WTC11 (cell line): ENCODE results near the gene MEGF11. TPM values are rescaled to one million over a fixed set of nuclear protein-coding genes. Genes with fewer than 3 reads are reported as not detected.

ENCODE experiments used
- ATAC-seq: fragments of 200-7000 bp; cut with Tn5 transposase; 2 replicates; pipeline ENCODE4 v1.10.0; 2021; ENCODE audit warnings: mild to moderate bottlenecking, moderate library complexity
- CTCF ChIA-PET: fragments of 300-600 bp; sonication (Branson Sonifier 250); formaldehyde crosslinking; loops from one replicate; lab custom pipeline; 2021; ENCODE audit warnings: antibody characterized with exemption; lab: Charles Lee
- POLR2A ChIA-PET: fragments of 350-600 bp; sonication (Branson Sonifier 250); formaldehyde crosslinking; loops from one replicate; lab custom pipeline; 2021; ENCODE audit warnings: antibody characterized with exemption; lab: Charles Lee
- DNase-seq: peaks from one replicate; pipeline ENCODE4 v3.0.0; 2021; ENCODE audit warnings: low spot score
- H3K27ac Mint-ChIP-seq: 2 replicates; pipeline ENCODE4 v1.8.0; 2021; ENCODE audit warnings: mixed read lengths
- H3K27me3 Mint-ChIP-seq: 2 replicates; pipeline ENCODE4 v1.8.0; 2021; ENCODE audit warnings: low read depth, mild to moderate bottlenecking, moderate library complexity, mixed read lengths
- H3K36me3 Mint-ChIP-seq: 2 replicates; pipeline ENCODE4 v1.8.0; 2021; ENCODE audit warnings: mixed read lengths
- H3K4me1 Mint-ChIP-seq: 2 replicates; pipeline ENCODE4 v1.8.0; 2022; ENCODE audit warnings: mixed read lengths
- H3K4me3 Mint-ChIP-seq: 2 replicates; pipeline ENCODE4 v1.8.0; 2021; ENCODE audit warnings: mild to moderate bottlenecking, moderate library complexity, mixed read lengths
- H3K9me3 Mint-ChIP-seq: 2 replicates; pipeline ENCODE4 v1.8.0; 2021; ENCODE audit warnings: mixed read lengths
- AR ChIP-seq: fragments of 250-450 bp; sonication (Bioruptor Pico); IDR thresholded peaks from 2 replicates; pipeline ENCODE4 v1.9.0; 2021; ENCODE audit warnings: mild to moderate bottlenecking
- ATF2 ChIP-seq: sonication (generic); formaldehyde crosslinking; IDR thresholded peaks from 2 replicates; pipeline ENCODE4 v1.8.1; 2022; ENCODE audit warnings: low read depth, missing genetic modification reagents, borderline replicate concordance
- CDX4 ChIP-seq: fragments of 250-450 bp; sonication (Bioruptor Pico); IDR thresholded peaks from 2 replicates; pipeline ENCODE4 v1.9.0; 2021; ENCODE audit warnings: moderate library complexity, mild to moderate bottlenecking, inconsistent platforms, borderline replicate concordance
- EMX1 ChIP-seq: fragments of 250-450 bp; sonication (Bioruptor Pico); IDR thresholded peaks from 2 replicates; pipeline ENCODE4 v1.8.0; 2021; ENCODE audit warnings: mild to moderate bottlenecking
- ETV6 ChIP-seq: sonication (generic); formaldehyde crosslinking; IDR thresholded peaks from 2 replicates; pipeline ENCODE4 v1.8.1; 2022; ENCODE audit warnings: mild to moderate bottlenecking, missing genetic modification reagents
- FOXJ3 ChIP-seq: sonication (generic); formaldehyde crosslinking; IDR thresholded peaks from 2 replicates; pipeline ENCODE4 v1.9.0; 2021; ENCODE audit warnings: missing genetic modification reagents, mild to moderate bottlenecking, borderline replicate concordance
- FOXK1 ChIP-seq: sonication (generic); formaldehyde crosslinking; IDR thresholded peaks from 2 replicates; pipeline ENCODE4 v1.8.0; 2022; ENCODE audit warnings: mild to moderate bottlenecking, moderate library complexity, missing genetic modification reagents
- FOXP1 ChIP-seq: sonication (generic); formaldehyde crosslinking; IDR thresholded peaks from 2 replicates; pipeline ENCODE4 v1.8.0; 2022; ENCODE audit warnings: missing genetic modification reagents, mild to moderate bottlenecking, moderate library complexity, borderline replicate concordance
- HMGA2 ChIP-seq: fragments of 250-450 bp; sonication (Bioruptor Pico); IDR thresholded peaks from 2 replicates; pipeline ENCODE4 v1.4.0; 2021; ENCODE audit warnings: mild to moderate bottlenecking, moderate library complexity
- IRF2 ChIP-seq: sonication (generic); formaldehyde crosslinking; IDR thresholded peaks from 2 replicates; pipeline ENCODE4 v1.8.0; 2022; ENCODE audit warnings: low read depth, missing genetic modification reagents, borderline replicate concordance
- NR1H2 ChIP-seq: sonication (generic); formaldehyde crosslinking; IDR thresholded peaks from 2 replicates; pipeline ENCODE4 v1.9.0; 2021; ENCODE audit warnings: mild to moderate bottlenecking, moderate library complexity, missing genetic modification reagents
- RORB ChIP-seq: fragments of 250-450 bp; sonication (Bioruptor Pico); IDR thresholded peaks from 2 replicates; pipeline ENCODE4 v1.9.0; 2021; ENCODE audit warnings: mild to moderate bottlenecking
- SMAD3 ChIP-seq: sonication (generic); formaldehyde crosslinking; IDR thresholded peaks from 2 replicates; pipeline ENCODE4 v1.8.0; 2022; ENCODE audit warnings: missing genetic modification reagents, mild to moderate bottlenecking, borderline replicate concordance
- ZNF263 ChIP-seq: sonication (generic); formaldehyde crosslinking; IDR thresholded peaks from 2 replicates; pipeline ENCODE4 v1.8.1; 2022; ENCODE audit warnings: low read depth, mild to moderate bottlenecking, moderate library complexity, missing genetic modification reagents
- ZNF532 ChIP-seq: fragments of 250-450 bp; sonication (Bioruptor Pico); IDR thresholded peaks from 2 replicates; pipeline ENCODE4 v1.9.0; 2021; ENCODE audit warnings: mild to moderate bottlenecking, borderline replicate concordance
- total RNA-seq: library from RNA; stranded (reverse); gene quantifications from 3 replicates; pipeline ENCODE4 v1.2.3, GENCODE V29; 2021
- TF ChIP-seq, protein P1 (sequence below): fragments of 200-600 bp; IDR thresholded peaks from 2 replicates; pipeline ENCODE4 v1.8.0; 2022; ENCODE audit warnings: antibody characterized with exemption

The MEGF11 gene
- total RNA-seq, 1 experiment from 2014 or later = 3.3 TPM

- ChIA-PET CTCF (no interaction called here), POLR2A (no interaction called here)
- Mint-ChIP-seq H3K27ac (no peak overlapping the region), H3K36me3 (no peaks in the 10 kb centered on the region), H3K27me3 (no peaks in the 10 kb centered on the region), H3K9me3 (peaks cover 15% of the 10 kb centered on the region), H3K4me3 (no peak overlapping the region), H3K4me1 (peaks cover 10% of the 10 kb centered on the region; the same call in 1 of the 2 replicates)
- DNase-seq = no peak
- ATAC-seq = no peak
- no peak for TF ChIP-seq FOXK1 (CRISPR knock-in tag)
- no peak for TF ChIP-seq ZNF532
- no peak for TF ChIP-seq FOXJ3 (CRISPR knock-in tag)
- no peak for TF ChIP-seq RORB
- no peak for TF ChIP-seq IRF2 (CRISPR knock-in tag)
- TF ChIP-seq HMGA2 = no peak
- TF ChIP-seq EMX1 (CRISPR knock-in tag) = no peak
- TF ChIP-seq, protein P1, sequence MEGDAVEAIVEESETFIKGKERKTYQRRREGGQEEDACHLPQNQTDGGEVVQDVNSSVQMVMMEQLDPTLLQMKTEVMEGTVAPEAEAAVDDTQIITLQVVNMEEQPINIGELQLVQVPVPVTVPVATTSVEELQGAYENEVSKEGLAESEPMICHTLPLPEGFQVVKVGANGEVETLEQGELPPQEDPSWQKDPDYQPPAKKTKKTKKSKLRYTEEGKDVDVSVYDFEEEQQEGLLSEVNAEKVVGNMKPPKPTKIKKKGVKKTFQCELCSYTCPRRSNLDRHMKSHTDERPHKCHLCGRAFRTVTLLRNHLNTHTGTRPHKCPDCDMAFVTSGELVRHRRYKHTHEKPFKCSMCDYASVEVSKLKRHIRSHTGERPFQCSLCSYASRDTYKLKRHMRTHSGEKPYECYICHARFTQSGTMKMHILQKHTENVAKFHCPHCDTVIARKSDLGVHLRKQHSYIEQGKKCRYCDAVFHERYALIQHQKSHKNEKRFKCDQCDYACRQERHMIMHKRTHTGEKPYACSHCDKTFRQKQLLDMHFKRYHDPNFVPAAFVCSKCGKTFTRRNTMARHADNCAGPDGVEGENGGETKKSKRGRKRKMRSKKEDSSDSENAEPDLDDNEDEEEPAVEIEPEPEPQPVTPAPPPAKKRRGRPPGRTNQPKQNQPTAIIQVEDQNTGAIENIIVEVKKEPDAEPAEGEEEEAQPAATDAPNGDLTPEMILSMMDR = no peak
- no peak for TF ChIP-seq ETV6 (CRISPR knock-in tag)
- no peak for TF ChIP-seq ATF2 (CRISPR knock-in tag)
- TF ChIP-seq SMAD3 (CRISPR knock-in tag) = no peak
- no peak for TF ChIP-seq NR1H2 (CRISPR knock-in tag)
- no peak for TF ChIP-seq AR (CRISPR knock-in tag)
- TF ChIP-seq ZNF263 (CRISPR knock-in tag) = no peak
- TF ChIP-seq FOXP1 (CRISPR knock-in tag) = no peak
- no peak for TF ChIP-seq CDX4
Measured at GRCh38 chr15:66278056-66278455, 24.5 kb upstream of the MEGF11 start.
